K562 (cell line): ENCODE results near the gene METTL24. TPM values are rescaled to one million over a fixed set of nuclear protein-coding genes. Genes with fewer than 3 reads are reported as not detected.

Experiments used
- BRF1 ChIP-seq: IDR thresholded peaks from 3 replicates; pipeline ENCODE4 v1.6.1; 2011; ENCODE audit warnings: borderline replicate concordance, mild to moderate bottlenecking; ENCODE audit not compliant: insufficient read length; ENCODE audit errors: extremely low read depth
- CHCHD3 ChIP-seq: fragments of 250-450 bp; sonication (Bioruptor Pico); IDR thresholded peaks from 2 replicates; pipeline ENCODE4 v2.1.2; 2022; ENCODE audit warnings: mild to moderate bottlenecking
- FIP1L1 ChIP-seq: fragments of 200-400 bp; formaldehyde crosslinking; IDR thresholded peaks from 2 replicates; pipeline ENCODE4 v1.6.1; 2018; ENCODE audit warnings: mild to moderate bottlenecking, low read depth, low read length; ENCODE audit not compliant: poor library complexity, severe bottlenecking
- TCF7L2 ChIP-seq: fragments of 150-350 bp; IDR thresholded peaks from 2 replicates; pipeline ENCODE4 v1.6.1; 2016; ENCODE audit warnings: low read depth, mild to moderate bottlenecking, low read length, moderate library complexity
- TEAD4 ChIP-seq, 2 experiments: sonication (generic) in 1 of 2; formaldehyde crosslinking in 1 of 2; IDR thresholded peaks; 2 replicates each; pipeline versions ENCODE4 v1.6.1 to v1.8.0; 2012 to 2022; ENCODE audit warnings: borderline replicate concordance in 1 of 2, inconsistent platforms in 1 of 2, low read length in 1 of 2, mild to moderate bottlenecking in 1 of 2, missing genetic modification reagents in 1 of 2
- polyA plus RNA-seq, 8 experiments: library from polyadenylated mRNA; depleted of rRNA in 4 of 8; stranded (reverse) in 5 of 8; unstranded in 3 of 8; fragments of >200 nt; fragmentation: Nextera tagmentation in 2 of 8; fragmentation: Illumina TruSeq in 1 of 8; extraction: Ambion mirVana in 2 of 8; extraction: Trizol in 1 of 8; gene quantifications; 2 replicates each; pipeline versions ENCODE4 v1.2.1 to v1.2.3, GENCODE V29; 2011 to 2014; ENCODE audit warnings: inconsistent platforms in 1 of 8, missing spikeins in 1 of 8
- total RNA-seq, 7 experiments: library from RNA; depleted of rRNA in 6 of 7; stranded (reverse); fragments of >200 nt in 6 of 7; fragmentation: Illumina TruSeq in 2 of 7; extraction: Trizol in 2 of 7; gene quantifications; 2 replicates each; pipeline versions ENCODE4 v1.2.1 to v1.2.3, GENCODE V29; 2011 to 2021; ENCODE audit warnings: low replicate concordance in 1 of 7
- TF ChIP-seq, protein P1 (sequence below), 2 experiments: fragments of 450-650 bp; IDR thresholded peaks; 2 replicates each; pipeline ENCODE4 v1.6.1; 2016
- TF ChIP-seq, protein P2 (sequence below), 2 experiments: fragments of 450-650 bp; IDR thresholded peaks; 2 replicates each; pipeline ENCODE4 v1.6.1; 2016; ENCODE audit warnings: mild to moderate bottlenecking in 2 of 2, borderline replicate concordance in 1 of 2, low read depth in 1 of 2, moderate library complexity in 1 of 2
- TF ChIP-seq, protein P3 (sequence below), 2 experiments: IDR thresholded peaks in 1 of 2; conservative IDR thresholded peaks in 1 of 2; 2 replicates each; pipeline ENCODE4 v1.6.1; 2016; ENCODE audit warnings: low read depth in 2 of 2, mild to moderate bottlenecking in 1 of 2, missing compliant biosample characterization in 1 of 2, missing genetic modification characterization in 1 of 2, moderate library complexity in 1 of 2
- TF ChIP-seq, protein P4 (sequence below): sonication (generic); formaldehyde crosslinking; IDR thresholded peaks from 2 replicates; pipeline ENCODE4 v1.8.0; 2022; ENCODE audit warnings: mild to moderate bottlenecking, missing genetic modification reagents, borderline replicate concordance

The METTL24 gene
- total and polyA plus RNA-seq, 9 of the 15 experiments (the other 6 are each of a cell fraction or from before 2014, with no cell fraction given), result not detected

DNA sequence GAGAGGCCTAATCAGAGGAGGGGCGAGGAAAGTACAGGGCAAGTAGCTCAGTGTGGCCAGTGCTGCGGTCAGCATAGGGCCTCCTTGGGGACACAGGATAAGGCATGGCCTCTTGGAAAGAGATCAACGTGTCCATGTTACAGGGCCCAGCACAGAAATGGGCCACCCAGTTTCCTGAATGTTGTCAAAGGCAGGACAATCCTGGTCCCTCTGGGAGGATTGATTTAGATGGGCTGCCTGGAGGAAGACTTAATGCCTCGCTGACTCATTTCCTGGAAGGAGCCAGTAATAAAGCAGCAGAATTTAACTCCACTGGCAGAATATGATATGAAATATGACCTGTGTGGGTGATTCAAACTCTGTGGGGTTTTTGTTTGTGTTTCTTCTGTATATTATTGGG, 40.6 kb upstream of the METTL24 start (continued):
- TF ChIP-seq, protein P1, sequence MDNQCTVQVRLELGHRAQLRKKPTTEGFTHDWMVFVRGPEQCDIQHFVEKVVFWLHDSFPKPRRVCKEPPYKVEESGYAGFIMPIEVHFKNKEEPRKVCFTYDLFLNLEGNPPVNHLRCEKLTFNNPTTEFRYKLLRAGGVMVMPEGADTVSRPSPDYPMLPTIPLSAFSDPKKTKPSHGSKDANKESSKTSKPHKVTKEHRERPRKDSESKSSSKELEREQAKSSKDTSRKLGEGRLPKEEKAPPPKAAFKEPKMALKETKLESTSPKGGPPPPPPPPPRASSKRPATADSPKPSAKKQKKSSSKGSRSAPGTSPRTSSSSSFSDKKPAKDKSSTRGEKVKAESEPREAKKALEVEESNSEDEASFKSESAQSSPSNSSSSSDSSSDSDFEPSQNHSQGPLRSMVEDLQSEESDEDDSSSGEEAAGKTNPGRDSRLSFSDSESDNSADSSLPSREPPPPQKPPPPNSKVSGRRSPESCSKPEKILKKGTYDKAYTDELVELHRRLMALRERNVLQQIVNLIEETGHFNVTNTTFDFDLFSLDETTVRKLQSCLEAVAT (IDR thresholded peaks at IDR 0.05), result no peak
- no peak for TF ChIP-seq CHCHD3 (CRISPR knock-in tag)
- TF ChIP-seq, protein P2, sequence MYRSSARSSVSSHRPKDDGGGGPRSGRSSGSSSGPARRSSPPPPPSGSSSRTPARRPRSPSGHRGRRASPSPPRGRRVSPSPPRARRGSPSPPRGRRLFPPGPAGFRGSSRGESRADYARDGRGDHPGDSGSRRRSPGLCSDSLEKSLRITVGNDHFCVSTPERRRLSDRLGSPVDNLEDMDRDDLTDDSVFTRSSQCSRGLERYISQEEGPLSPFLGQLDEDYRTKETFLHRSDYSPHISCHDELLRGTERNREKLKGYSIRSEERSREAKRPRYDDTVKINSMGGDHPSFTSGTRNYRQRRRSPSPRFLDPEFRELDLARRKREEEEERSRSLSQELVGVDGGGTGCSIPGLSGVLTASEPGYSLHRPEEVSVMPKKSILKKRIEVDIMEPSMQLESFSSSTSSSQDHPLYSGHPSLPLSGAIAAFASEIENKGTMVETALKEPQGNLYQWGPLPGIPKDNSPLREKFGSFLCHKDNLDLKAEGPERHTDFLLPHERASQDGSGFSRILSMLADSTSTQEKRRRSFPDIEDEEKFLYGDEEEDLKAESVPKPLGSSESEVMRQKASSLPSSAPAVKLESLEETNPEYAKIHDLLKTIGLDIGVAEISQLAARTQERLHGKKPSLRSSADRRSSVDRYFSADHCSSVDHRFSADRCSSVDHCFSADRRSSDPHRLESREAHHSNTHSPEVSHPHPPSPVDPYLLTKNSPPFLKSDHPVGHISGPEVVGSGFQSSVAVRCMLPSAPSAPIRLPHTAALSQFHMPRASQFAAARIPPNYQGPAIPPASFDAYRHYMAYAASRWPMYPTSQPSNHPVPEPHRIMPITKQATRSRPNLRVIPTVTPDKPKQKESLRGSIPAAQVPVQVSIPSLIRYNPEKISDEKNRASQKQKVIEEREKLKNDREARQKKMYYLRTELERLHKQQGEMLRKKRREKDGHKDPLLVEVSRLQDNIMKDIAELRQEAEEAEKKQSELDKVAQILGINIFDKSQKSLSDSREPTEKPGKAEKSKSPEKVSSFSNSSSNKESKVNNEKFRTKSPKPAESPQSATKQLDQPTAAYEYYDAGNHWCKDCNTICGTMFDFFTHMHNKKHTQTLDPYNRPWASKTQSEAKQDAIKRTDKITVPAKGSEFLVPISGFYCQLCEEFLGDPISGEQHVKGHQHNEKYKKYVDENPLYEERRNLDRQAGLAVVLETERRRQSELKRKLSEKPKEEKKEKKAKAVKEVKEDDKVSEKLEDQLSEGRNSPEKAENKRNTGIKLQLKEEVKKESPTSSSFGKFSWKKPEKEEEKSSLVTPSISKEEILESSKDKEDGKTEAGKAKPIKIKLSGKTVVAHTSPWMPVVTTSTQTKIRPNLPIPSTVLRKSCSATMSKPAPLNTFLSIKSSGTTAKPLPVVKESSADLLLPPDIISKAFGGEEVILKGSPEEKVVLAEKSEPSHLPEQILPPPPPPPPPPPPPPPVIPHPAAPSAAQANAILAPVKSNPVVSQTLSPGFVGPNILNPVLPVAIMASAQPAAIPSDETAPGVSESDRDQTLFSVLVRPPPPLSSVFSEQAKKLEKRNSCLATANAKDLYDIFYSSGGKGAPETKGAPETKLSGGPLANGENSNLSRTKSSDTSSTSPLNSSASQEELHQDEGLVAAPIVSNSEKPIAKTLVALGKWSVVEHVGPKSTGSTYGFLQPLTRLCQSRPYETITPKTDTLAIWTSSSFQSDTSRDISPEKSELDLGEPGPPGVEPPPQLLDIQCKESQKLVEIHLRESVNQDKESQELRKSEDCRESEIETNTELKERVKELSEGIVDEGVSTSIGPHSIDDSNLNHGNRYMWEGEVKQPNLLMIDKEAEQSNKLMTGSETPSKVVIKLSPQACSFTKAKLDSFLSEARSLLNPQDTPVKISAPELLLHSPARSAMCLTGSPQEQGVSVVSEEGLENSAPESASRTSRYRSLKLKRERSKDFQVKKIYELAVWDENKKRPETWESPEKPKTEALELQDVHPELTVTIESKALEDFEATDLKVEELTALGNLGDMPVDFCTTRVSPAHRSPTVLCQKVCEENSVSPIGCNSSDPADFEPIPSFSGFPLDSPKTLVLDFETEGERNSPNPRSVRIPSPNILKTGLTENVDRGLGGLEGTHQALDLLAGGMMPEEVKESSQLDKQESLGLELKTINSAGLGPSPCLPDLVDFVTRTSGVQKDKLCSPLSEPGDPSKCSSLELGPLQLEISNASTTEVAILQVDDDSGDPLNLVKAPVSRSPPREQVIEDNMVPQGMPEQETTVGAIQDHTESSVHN (IDR thresholded peaks at IDR 0.05; ENCODE audit: borderline replicate concordance in 1 of 2, low read depth in 1 of 2), result no peak
- TF ChIP-seq, protein P3, sequence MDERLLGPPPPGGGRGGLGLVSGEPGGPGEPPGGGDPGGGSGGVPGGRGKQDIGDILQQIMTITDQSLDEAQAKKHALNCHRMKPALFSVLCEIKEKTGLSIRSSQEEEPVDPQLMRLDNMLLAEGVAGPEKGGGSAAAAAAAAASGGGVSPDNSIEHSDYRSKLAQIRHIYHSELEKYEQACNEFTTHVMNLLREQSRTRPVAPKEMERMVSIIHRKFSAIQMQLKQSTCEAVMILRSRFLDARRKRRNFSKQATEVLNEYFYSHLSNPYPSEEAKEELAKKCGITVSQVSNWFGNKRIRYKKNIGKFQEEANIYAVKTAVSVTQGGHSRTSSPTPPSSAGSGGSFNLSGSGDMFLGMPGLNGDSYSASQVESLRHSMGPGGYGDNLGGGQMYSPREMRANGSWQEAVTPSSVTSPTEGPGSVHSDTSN (CRISPR knock-in tag; IDR thresholded peaks at IDR 0.05; ENCODE audit: low read depth), result no peak
- TF ChIP-seq, protein P3 (tag; conservative IDR thresholded peaks at IDR 0.05; ENCODE audit: low read depth), result peak; percentile 25; the same call in 1 of the 2 replicates
- TF ChIP-seq BRF1, result no peak
- no peak for TF ChIP-seq TCF7L2
- TF ChIP-seq TEAD4 (IDR thresholded peaks at IDR 0.05; ENCODE audit: low read length), result no peak
- no peak for TF ChIP-seq TEAD4 (CRISPR knock-in tag; IDR thresholded peaks at IDR 0.05; ENCODE audit: borderline replicate concordance)
- TF ChIP-seq, protein P4, sequence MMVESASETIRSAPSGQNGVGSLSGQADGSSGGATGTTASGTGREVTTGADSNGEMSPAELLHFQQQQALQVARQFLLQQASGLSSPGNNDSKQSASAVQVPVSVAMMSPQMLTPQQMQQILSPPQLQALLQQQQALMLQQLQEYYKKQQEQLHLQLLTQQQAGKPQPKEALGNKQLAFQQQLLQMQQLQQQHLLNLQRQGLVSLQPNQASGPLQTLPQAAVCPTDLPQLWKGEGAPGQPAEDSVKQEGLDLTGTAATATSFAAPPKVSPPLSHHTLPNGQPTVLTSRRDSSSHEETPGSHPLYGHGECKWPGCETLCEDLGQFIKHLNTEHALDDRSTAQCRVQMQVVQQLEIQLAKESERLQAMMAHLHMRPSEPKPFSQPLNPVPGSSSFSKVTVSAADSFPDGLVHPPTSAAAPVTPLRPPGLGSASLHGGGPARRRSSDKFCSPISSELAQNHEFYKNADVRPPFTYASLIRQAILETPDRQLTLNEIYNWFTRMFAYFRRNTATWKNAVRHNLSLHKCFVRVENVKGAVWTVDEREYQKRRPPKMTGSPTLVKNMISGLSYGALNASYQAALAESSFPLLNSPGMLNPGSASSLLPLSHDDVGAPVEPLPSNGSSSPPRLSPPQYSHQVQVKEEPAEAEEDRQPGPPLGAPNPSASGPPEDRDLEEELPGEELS (CRISPR knock-in tag), result no peak
- no peak for TF ChIP-seq FIP1L1
